HG03457 (cell line): ENCODE measurements around the gene TTLL11.
"Not testable (repeated sequence)": the region's sequence is repeated elsewhere in the genome, so short reads cannot be mapped to it uniquely, and the experiment has no call there.

Experiments used
- ATAC-seq: cut with Tn5 transposase; IDR thresholded peaks from one replicate; pipeline ENCODE4 v1.9.1; 2021; ENCODE audit warnings: moderate number of reproducible peaks; ENCODE audit not compliant: unreplicated experiment

TTLL11 gene

DNA sequence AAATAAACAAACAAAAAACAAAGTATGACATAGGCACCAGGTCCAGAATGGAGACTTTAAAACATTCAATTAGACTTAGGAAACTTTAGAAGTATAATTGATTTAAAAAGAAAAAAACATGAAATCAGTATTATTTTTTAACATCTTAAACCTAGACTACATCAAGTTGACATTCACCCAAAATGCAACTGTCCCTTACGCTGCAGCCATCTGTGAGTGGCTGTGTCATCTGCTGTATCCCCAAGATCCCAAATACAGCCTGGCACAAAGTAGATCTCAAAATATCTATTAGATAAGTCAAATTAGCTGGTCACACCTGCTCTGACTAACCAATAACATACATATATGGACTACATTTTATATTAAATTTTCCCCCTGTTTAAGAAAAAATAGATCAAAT, 7.8 kb downstream of the TTLL11 start:
- no peak for ATAC-seq

DNA sequence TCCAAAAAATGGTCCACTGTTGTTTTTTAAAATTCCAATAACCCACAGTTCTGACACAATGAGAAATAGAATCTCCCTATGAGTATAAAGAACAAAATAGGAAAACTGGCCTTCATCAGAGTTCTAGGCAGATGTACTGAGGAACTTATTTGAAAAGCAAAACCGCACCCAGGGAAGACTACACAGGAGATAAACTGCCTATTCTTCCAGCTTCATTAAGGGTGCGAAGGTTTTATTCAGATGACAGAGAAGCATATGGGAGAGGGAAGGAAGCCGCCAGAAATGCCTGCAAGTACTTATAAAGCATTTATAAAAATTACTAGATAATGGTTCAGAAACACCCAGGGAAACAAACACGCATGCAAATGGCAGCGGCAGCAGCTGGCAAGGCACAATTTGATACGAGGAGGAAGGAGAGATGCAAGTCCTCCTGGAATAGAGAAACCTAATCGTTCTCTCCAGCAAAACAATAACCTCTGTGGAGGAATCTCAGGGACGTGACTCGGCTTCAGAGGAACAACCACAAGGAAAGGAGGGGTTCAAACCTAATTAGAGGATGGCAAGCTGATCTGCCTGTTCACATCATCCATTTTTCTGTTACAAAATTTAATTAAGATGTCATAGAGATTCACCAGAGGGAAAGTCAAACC, 9.0 kb downstream of the TTLL11 start:
- ATAC-seq, result no peak

DNA sequence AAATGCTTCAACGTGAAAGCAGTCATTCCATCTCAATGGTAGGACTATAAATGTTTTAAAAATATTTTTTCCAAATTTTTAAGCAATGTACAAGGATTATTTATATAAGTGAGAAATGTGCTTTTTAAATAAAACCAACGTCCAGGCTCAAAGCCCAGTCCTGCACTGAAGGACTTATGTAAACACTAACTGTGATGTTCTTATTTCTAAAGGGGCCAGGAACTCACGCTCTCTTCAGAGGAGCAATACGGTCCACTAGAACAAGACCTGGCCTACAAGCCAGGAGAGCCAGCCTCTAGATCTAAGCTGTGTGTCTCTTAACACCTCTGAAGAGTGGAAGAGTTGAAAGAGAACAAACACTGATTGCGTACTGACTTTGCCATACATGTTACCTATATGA, 12.1 kb downstream of the TTLL11 start:
- ATAC-seq, result no peak

DNA sequence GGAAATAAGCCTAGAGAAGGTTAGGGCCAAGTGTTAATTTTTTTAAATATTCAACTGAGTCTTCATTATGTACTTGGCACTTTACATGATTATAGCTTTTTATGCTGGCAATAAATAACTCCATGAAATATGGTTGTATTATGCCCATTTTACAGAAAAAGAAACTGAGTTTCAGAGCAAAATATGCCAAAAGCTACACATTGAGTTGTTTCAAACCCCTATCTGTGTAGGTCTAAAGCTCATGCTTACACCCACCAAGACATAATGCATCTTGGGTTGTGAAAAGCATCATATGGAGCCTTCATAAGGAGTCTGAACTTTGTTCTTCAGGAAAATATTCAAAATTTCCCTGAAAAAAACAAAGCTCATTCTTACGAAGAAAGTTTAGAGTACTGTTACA, 14.6 kb downstream of the TTLL11 start:
- no peak for ATAC-seq

DNA sequence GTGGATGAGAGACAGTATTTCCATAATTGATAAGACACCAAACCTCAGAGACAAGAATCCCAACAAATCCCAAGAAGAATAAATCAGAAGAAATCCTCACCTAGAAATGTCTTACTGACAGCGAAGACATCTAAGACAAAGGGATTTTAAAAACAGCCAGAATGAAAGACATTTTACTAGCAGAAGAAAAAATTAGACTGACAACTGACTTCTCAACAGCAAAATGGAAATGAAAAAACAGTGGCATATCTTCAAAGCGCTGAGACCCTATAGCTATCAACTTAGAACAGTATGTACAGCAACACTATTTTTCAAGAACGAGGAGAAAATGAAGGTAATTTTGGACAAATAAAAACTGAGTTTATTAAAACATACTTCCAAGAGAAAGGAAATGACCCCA, 16.3 kb downstream of the TTLL11 start:
- ATAC-seq, result no peak

DNA sequence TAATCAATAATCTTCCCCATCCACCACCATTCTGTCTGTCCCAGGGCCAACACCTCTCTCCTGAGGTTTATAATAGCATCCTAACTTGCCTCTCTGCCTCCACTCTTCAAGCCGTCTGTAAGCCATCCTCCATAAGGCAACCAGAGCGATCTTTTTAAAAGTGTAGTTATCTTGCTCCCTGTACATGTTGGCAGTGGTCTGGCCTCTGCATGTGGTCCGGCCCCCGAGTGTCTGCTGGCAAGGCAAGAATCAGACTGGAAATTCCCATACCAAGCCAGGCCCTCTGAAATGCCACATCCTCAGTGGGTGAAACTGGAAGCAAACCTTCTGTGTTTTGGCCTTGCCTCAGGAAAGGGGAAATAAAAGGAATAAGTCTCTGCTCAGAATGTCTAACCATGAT, 17.0 kb downstream of the TTLL11 start:
- no peak for ATAC-seq

DNA sequence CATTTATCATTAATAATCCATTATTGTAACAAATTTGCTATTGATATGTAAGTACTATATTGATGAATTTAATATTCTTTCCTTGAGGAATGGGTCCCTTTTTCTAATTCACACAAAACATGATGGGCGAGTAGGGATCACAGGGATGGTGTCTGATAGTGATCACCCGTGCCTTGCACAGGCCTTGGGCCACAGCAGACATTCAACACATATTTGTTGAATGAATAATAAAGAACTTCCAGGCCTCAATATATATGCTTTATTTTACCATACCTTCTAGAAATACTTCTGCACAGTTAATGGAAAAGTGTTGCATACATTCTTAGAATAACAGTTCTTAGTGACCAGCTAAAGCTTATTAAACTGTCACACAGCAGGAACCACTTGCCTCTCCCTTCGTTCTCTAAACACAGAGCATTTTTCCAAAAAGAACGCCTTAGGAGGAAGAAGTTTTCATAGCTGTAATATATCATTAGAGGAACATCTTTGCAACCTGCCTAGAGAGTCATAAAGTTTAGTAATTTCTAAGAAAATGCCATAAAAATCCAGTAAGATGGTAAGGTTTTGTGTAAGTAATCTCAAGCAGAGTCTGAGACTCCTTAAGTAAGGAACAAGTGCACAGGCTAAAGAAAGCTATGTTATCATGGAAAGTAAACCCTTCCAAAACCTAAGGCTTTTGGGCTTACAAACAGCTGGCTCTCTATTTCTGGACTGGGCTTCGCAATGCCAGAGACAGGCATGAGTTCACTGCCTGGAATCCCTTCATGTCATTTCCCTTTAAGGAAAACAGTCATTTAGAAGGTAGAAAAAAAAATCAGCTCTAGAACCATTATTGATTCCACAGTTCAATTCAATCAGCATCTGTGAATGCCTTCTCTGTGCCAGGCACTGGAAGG, 17.7 kb downstream of the TTLL11 start:
- no peak for ATAC-seq

DNA sequence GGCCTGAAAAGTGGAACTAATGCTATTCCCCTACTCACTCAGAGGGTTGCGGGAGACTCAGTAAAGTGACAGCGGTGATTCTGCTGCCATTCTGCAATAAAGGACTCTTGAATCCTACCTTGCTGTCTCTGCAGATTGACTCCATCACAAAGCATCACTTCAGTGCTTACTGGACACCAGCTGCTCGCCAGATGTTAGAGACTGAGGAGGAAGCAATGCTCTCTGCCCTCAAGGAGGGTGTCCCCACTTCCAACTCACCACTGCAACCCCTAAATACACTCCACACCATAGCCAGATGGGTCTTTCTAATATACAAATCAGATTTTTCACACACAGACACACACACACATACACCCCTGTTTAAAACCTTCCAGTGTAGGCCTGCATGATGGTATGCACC, 21.4 kb downstream of the TTLL11 start:
- no peak for ATAC-seq

DNA sequence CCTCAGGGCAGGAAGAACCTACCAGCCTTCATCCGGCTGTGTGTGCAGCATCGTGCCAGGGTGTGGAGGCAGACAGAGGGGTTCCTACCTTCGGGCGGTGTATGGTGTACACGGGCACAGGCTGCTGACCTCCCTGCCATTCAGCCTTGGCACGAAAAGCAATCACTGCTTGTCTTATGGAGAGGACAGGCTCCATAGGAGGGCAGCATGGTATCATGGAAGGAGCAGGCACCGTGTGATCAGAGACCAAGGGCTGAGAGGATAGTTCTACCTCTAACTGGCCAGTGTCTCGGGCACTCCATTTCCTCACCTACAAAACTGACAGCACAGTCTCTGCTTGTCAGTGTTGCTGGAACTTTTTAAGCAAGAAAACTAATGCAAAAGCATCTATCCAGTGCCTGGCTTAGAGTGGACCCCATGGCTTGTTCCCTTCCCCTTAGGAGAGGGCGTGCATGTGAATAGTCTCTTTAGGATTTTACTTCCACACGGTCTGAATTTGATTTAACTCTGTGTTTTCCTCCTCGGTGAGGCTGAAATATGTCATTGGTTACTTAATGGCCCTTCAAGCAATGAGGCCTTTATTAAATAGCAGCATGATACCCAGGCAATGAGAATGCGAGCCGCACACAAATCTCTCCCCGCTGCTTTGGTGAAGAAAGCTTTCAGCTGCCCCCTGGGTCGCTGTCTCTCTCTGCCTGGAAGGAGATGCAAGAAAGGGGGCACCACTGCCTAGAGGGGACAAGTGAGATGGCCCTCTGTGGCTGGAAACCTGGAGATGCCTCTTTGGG, 22.2 kb downstream of the TTLL11 start:
- no peak for ATAC-seq

DNA sequence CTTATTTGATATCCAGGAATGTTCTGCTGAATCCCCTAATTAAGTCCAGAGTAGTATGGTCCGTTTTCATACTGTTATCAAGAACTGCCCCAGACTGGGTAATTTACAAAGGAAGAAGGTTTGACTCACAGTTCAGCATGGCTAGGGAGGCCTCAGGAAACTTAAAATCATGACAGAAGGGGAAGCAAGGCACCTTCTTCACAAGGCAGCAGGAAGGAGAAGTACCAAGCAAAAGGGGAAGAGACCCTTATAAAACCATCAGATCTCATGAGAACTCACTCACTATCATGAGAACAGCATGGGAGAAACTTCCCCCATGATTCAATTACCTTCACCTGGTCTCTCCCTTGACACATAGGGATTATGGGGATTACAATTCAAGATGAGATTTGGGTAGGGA, 26.4 kb downstream of the TTLL11 start:
- not testable (repeated sequence) for ATAC-seq

DNA sequence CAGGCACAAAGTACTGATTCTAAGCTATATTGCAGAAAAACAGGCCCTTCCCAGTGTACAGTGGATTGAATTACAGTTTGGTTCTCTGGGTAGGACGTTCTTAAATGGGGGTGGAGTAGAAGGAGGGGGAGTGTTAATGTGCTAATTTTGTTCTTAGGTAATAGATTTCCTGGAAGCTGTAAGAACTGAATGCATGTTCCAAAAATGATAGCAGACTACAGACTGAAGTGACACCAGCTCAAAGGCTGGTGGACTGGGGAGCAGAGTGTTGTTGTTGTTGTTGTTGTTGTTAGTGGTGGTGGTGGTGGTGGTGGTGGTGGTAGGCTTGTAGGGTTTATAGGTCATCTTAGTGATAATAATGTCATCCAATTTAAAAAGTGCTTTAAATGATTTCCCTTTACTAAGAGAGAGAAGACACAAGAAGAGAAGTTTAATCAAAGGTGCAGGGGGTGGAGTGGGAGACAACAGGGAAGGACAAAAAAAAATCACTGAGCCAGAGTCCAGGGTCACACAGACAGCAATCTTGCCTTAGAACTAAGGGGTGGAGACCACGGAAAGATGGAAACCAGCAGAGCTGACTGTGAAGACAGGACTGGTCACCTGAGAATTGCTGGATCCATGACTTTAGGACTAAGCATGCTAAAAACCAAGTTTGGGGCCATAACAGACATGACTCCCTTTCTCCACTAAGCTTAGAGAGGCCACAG, 27.0 kb downstream of the TTLL11 start:
- no peak for ATAC-seq

DNA sequence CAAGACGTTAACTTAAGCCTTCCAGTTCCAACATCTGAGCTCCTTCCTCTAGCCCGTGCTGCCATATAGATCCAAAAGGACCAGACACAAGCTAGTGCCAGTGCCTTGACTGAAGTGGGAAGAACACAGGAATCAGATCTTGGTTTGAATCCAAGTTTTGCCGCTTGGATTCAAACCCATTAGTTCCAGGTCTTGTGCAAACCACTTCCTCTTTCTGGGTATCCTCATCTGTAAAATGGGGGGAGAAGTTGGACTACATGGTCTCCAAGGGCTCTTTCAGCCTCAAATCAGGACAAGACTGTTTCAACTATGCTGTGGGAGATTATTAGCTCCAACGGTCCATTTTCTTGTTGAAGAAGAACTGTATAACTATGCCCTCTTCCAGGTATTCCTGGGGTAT, 32.6 kb downstream of the TTLL11 start:
- no peak for ATAC-seq

DNA sequence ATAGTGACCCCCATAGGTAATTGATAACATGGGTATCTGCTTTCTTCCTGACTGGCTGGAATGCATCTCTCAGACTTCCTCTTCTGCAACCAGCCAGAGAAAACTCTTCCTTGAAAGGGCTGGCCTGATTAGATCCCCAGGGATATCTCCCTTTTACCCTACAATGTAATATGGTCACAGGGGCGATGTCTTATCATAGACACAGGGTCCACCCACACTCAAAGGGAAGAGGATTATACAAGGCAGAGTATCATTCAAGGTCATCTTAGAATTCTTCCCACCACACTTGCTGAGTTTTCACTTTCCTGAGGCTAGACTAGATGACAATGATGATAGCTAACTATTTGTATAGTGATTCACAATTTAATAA, 33.2 kb downstream of the TTLL11 start:
- ATAC-seq, result no peak

DNA sequence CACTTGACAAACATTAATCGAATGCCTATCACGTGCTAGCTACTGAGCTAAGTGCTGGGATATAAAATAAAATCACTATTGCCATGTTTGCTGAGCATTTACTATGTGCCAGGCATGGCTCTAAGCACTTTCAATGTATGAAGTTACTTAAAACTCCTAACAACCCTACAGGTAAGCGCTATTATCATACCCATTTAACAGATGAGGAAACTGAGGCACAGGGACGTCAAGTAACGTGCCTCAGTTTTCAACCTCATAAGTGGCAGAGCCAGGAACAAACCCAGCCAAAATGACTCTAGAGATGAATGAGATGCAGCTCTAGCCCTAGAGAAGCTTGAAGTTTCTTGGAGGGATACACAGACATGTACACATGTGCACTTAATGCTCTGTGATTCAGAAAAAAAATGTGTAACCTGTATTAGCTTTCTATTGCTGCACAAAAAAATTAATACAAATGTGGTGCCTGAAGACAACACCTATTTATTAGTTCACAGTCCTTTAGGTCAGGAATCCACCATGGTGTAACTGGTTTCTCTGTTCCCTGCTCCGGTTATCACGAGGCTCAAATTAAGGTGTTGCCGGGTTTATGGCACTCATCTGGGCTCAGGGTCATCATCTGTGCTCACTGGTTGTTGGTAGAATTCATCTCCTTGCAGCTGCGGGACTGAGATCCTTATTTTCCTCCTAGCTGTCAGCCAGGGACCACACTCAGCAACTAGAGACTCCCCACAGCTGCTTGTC, 33.7 kb downstream of the TTLL11 start:
- ATAC-seq, result no peak

DNA sequence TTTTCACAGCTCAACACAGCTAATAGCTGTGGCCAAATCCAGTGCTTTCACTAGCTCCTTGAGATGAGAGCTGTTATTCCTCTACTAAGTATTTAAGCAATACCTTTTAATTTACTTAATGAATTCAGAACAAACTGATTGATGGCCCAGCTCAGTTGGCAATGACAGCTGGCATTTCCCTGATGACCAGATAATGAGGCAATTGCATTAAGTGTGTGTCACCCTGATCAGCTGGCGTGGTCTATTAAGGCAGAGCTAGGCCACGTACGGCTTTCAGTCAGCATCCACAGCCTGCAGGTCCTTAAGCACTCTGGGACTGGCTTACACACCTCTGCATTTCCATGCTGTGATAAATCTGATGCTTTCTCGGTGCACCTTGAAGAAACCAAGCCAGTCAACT, 34.4 kb downstream of the TTLL11 start:
- ATAC-seq, result no peak

DNA sequence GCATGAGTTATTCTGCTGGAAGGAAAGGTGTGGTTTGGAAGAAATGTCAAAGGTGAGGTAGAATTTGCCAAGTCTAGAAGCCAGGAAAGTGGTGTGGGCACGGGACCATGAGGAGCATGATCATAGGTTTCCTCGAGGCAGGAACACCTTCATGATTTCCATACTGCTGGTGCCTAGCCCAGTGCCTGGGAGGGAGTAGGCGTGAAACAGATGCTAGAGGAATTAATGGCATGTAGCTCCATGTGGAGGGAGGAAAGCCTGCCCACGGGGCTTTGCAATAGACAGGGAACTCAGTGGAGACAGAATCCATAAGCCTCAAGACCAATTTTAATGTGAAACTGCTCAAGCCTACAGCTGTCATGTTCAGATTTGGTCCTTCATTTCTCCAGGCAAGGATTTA, 35.1 kb downstream of the TTLL11 start:
- ATAC-seq, result no peak

DNA sequence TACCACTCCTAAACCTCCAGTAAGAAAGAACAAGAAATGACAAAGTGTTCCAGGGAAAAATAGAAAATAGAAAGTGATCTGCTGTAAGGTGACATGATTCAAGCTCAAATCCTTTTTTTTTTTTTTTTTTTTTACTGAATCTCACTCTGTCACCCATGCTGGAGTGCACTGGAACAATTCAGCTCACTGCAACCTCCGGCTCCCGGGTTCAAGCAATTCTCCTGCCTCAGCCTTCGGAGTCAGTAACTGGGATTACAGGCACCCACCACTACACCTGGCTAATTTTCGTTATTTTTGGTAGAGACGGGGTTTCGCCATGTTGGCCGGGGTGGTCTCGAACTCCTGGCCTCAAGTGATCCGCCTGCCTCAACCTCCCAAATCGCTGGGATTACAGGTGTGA, 35.9 kb downstream of the TTLL11 start:
- no peak for ATAC-seq

DNA sequence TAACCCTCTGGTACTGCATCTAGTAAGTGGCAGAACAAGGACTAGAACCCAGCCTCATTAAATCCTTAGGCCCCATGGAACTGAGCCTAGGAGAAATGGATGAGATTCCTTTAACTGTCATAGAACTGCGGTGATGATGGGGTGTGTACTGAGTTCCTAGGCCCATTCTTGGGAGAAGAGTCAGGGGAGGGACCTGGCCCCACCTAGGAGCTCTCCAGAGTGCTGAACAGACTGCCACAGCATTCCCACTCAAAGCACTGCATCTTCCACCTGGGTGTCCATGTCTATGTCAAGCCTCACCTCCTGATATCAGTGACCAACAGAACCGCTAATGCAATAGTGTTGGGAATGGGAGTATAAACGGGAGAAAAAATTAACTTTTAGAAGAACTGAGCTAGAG, 36.6 kb downstream of the TTLL11 start:
- ATAC-seq, result no peak

DNA sequence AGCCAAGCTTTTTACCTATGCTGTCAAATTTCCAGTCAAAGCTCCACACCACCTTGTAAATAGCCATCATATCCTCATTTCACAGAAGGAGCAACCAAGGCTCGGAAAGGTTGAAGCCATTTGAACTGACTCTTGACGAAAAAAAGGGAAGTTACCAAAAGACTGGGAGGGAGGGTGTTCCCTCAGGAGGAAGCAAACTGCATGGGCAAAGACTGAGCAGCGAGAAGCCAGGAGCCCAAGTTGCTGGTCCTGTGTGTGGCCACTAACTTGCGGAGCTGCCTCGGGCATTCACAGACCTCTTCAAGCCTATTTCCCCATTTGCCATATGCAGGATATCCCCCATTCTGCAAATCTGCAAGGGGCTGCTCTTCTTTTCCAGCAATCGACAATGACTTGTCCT, 37.4 kb downstream of the TTLL11 start:
- no peak for ATAC-seq

DNA sequence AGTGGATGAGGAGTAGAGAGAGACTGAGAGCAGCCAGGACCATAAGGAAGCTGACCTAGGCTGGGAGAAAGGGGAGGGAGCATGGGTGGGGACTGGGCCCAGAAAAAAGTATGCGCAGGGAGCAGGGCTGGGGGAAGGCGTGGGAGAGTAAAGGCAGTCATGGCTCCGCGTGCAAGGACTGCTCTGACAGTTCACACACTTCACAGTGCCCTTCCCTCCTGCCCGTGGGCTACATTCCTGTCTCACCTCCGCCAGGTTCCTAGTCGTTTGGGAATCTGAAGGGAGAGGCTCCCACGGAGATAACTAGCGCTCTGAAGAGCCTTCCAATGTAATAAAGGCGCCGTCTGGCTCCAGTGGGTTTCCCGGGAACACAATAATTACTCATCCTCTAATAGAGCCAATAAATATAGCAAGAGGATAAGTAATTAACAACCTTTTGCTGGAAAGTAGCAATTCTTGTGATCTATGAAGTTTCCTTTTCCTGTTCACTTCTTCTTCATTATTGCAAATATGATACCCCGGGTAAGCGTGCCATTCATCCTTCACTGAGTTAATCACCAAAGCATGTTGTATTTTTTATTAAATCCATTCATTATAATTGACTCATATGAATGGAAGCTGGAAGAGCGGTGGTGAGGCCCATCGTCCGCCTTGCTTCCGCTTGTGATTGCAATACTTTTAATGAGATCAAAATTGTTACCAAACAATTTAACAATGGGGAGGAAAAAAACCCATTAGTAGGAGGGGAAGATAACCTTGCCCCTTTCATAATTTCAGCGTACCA, 39.3 kb downstream of the TTLL11 start:
- ATAC-seq, result no peak
